Type B pancreatic cell (in vitro differentiated cells): ENCODE measurements around the gene TMC1. TPM values are rescaled to one million over a fixed set of nuclear protein-coding genes. Genes with fewer than 3 reads are reported as not detected.

Experiments
- DNase-seq: peaks from one replicate; pipeline ENCODE4 v3.0.0; 2021; ENCODE audit warnings: mixed read lengths; ENCODE audit not compliant: unreplicated experiment; ENCODE audit errors: extremely low spot score
- H3K27ac Mint-ChIP-seq: 2 replicates; pipeline ENCODE4 v1.8.0; 2021; ENCODE audit warnings: mild to moderate bottlenecking, mixed read lengths
- H3K27me3 Mint-ChIP-seq: 2 replicates; pipeline ENCODE4 v1.8.0; 2021; ENCODE audit warnings: mixed read lengths
- H3K36me3 Mint-ChIP-seq: 2 replicates; pipeline ENCODE4 v1.8.0; 2021; ENCODE audit warnings: mixed read lengths
- H3K4me1 Mint-ChIP-seq: one replicate; pipeline ENCODE4 v1.8.0; 2021; ENCODE audit warnings: mixed read lengths; ENCODE audit not compliant: unreplicated experiment
- H3K4me3 Mint-ChIP-seq: 2 replicates; pipeline ENCODE4 v1.8.0; 2021; ENCODE audit warnings: mild to moderate bottlenecking, mixed read lengths
- H3K9me3 Mint-ChIP-seq: 2 replicates; pipeline ENCODE4 v1.8.0; 2021; ENCODE audit warnings: mixed read lengths
- total RNA-seq: library from RNA; stranded (reverse); gene quantifications from 2 replicates; pipeline ENCODE4 v1.2.1, GENCODE V29; 2021; ENCODE audit warnings: low replicate concordance
- TF ChIP-seq, protein P1 (sequence below): fragments of 200-600 bp; sonication (generic); conservative IDR thresholded peaks from 2 replicates; pipeline ENCODE4 v1.5.0; 2021; ENCODE audit warnings: antibody characterized with exemption, mild to moderate bottlenecking

Gene TMC1
- total RNA-seq, 1 donor from 2014 or later = not detected

DNA sequence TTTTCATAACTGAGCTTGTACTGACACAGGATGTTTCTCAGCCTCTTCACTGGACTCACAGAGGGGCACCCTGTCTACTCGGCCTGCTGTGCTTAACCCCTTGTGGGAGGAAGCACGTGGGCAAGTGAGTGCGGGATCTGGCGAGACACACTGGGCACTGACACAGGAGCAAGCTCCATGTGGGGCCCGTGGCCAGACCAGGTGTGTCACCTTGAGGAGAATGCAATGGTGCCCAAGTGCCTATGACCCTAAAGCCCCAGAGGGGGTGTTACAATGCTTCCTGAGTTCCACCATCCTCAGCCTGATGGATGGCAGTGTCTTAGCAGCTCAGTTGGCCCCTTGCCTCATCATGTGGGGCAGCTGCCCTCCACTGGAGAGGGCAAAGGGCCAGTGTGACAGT lies 302.6 kb downstream of the TMC1 start:
- no peaks in the 10 kb centered on the region for H3K9me3 Mint-ChIP-seq
- no peaks in the 10 kb centered on the region for H3K27me3 Mint-ChIP-seq
- peaks cover 18% of the 10 kb centered on the region for H3K4me1 Mint-ChIP-seq
- DNase-seq = no peak
- H3K36me3 Mint-ChIP-seq = no peaks in the 10 kb centered on the region
- no peak overlapping the region for H3K4me3 Mint-ChIP-seq
- TF ChIP-seq, protein P1, sequence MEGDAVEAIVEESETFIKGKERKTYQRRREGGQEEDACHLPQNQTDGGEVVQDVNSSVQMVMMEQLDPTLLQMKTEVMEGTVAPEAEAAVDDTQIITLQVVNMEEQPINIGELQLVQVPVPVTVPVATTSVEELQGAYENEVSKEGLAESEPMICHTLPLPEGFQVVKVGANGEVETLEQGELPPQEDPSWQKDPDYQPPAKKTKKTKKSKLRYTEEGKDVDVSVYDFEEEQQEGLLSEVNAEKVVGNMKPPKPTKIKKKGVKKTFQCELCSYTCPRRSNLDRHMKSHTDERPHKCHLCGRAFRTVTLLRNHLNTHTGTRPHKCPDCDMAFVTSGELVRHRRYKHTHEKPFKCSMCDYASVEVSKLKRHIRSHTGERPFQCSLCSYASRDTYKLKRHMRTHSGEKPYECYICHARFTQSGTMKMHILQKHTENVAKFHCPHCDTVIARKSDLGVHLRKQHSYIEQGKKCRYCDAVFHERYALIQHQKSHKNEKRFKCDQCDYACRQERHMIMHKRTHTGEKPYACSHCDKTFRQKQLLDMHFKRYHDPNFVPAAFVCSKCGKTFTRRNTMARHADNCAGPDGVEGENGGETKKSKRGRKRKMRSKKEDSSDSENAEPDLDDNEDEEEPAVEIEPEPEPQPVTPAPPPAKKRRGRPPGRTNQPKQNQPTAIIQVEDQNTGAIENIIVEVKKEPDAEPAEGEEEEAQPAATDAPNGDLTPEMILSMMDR = no peak
- H3K27ac Mint-ChIP-seq = no peak overlapping the region

DNA sequence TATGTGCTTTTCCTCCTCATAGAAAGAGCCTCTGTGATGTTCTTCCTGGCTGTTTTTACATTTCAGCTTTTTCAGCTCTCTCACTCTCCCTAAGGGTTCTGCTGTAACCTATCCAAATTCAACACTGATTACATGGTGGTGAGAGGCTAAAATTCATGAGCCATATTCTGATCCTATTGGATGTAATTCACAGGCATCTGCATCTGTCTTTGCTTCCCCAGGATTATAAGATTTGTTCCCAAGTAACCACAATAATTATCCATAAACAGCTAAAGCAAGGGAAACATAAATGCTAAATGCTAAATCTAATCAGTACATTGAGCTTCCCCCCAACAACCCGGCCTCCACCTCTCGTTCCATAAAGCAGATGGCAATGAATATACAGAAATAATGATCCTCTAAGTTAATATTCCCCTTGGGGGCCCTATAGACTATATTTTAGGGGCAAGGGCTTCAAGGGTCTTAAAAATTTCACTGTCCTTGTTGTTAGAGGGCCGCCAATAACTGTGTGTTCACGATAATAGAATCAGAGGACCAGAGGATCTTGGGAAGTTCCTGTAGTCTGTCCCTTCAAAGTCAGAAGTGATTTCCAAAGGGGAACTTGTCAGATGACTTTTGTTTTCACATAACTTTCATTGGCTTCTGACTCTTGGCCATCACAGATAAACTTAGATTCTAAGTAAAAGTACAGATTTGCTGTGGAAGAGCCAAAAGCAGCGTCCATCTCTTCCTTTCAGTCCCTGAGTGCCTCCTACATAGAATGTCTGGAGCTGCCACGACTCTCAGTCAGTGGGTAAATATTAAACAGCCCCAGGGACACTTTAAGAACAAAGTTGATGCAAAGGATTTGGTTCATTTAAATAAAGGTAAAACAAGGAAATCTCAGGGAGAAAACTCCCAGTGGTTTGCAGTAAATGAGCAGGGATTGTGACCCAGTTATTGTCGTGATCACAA lies 305.9 kb downstream of the TMC1 start:
- no peak overlapping the region for H3K4me3 Mint-ChIP-seq
- no peak for DNase-seq
- H3K36me3 Mint-ChIP-seq = no peaks in the 10 kb centered on the region

DNA sequence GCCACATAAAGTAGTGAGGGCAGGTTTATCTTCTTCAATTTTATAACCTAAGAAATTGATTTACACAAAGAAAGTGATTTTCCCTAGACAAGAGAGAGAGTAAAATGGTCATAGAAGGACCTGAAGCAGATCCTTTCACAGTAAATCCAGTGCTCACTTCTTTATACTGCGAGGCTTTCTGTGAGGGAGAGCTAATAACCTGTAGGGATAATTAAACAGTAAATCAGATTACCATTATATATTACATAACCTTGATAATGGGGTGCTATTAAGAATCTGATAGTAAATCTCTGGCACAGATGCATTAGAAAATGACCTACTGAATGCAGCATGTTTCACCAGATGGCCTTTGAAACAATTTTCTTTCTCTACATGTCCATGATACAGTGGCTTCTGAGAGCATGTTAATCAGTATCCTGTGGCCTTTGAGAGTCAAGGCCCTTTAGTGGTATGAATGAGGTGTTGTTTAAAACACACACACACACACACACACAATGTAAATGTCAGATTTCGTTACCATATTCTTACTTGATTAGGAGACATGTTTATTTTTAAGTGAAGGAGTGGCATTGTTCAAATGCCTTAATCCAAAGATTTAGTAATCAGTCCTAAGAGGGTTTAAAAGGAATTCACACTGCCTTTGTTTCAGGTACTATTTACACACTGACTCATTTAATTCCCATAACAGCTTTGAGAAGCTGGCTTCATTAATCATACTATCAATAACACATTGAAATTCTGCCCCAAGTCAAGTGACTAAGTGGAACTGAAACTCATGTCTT lies 306.7 kb downstream of the TMC1 start:
- TF ChIP-seq, protein P1 = no peak
- H3K9me3 Mint-ChIP-seq = no peaks in the 10 kb centered on the region
- peaks cover 18% of the 10 kb centered on the region for H3K4me1 Mint-ChIP-seq
- H3K4me3 Mint-ChIP-seq = no peak overlapping the region
- H3K36me3 Mint-ChIP-seq = no peaks in the 10 kb centered on the region
- H3K27ac Mint-ChIP-seq = peak overlapping the region; percentile 63
- DNase-seq = no peak
- H3K27me3 Mint-ChIP-seq = no peaks in the 10 kb centered on the region

More for the DNA sequence above, 305.9 kb downstream of the TMC1 start:
- H3K9me3 Mint-ChIP-seq = no peaks in the 10 kb centered on the region
- no peak overlapping the region for H3K27ac Mint-ChIP-seq
- peaks cover 18% of the 10 kb centered on the region for H3K4me1 Mint-ChIP-seq
- TF ChIP-seq, protein P1 = no peak
- H3K27me3 Mint-ChIP-seq = no peaks in the 10 kb centered on the region

DNA sequence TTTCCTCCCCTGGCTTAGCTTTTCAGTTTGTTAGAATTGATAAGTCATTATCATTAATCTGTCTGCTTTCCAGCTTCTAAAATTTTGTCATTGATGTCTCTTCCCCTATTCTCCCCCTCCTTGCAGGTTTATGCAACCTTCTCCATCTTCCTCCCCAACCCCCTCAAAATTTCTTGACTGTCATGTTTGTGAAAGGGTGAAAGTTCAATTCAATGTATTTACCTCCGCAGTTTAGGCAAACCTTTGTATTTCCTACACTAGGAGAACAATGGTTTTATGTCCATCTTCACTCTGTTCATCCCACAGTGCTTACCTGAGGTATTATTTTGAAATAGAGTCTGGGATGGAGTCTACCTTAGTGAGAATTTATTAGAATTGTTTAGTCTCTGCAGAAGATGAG lies 313.6 kb downstream of the TMC1 start:
- Mint-ChIP-seq H3K9me3 (no peaks in the 10 kb centered on the region), H3K4me3 (no peak overlapping the region), H3K36me3 (no peaks in the 10 kb centered on the region), H3K4me1 (no peaks in the 10 kb centered on the region), H3K27me3 (no peaks in the 10 kb centered on the region), H3K27ac (no peak overlapping the region)
- no peak for DNase-seq
- TF ChIP-seq, protein P1 = no peak

DNA sequence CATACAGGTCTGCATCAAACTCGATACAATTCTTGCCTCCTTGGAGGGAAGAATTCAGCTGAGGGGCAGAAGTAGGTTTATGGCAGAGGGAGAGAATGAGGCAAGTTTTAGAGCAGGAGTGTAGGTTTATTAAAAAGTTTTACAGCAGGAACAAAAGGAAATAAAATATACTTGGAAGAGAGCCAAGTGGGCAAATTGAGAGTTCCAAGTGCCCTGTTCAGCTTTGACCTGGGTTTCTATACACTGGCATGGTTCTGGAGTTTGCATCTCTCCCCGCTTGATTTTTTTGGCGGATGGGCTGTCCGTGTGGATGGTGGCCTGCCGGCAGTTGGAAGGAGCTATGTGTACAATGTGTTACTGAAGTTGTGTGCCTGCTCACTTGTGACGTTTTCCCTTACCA lies 315.4 kb downstream of the TMC1 start:
- no peaks in the 10 kb centered on the region for H3K27me3 Mint-ChIP-seq
- H3K9me3 Mint-ChIP-seq = no peaks in the 10 kb centered on the region
- H3K4me3 Mint-ChIP-seq = no peak overlapping the region
- no peak for DNase-seq
- H3K4me1 Mint-ChIP-seq = no peaks in the 10 kb centered on the region
- H3K27ac Mint-ChIP-seq = no peak overlapping the region
- TF ChIP-seq, protein P1 = no peak
- H3K36me3 Mint-ChIP-seq = no peaks in the 10 kb centered on the region
